Posterior vena cava (tissue), 2 donors: Measurements from ENCODE around the gene FXYD7. TPM values are rescaled to one million over a fixed set of nuclear protein-coding genes. Genes with fewer than 3 reads are reported as not detected.
"Not testable (repeated sequence)": the region's sequence is repeated elsewhere in the genome, so short reads cannot be mapped to it uniquely, and the experiment has no call there.

Experiments
- DNase-seq: peaks from one replicate; pipeline ENCODE4 v3.0.0-alpha.2; 2020; ENCODE audit warnings: low spot score
- intact Hi-C, 2 donors: fragments of 100-400 bp; cut with DNase I; formaldehyde crosslinking; loops; one replicate each; pipeline versions ENCODE4 v1.14.1 to v1.14.2; 2022 to 2023
- long read RNA-seq, 2 donors: library from polyadenylated mRNA; unstranded; transcript quantifications; one replicate each; pipeline ENCODE4 v2.0.0, GENCODE V29; 2020 to 2021
- total RNA-seq, 2 donors: library from RNA; stranded (reverse); fragmentation: NEBNext Ultra II Directional; extraction: Animal tissue kit (Norgen Biotek cat#: 25700); gene quantifications; one replicate each; pipeline ENCODE4 v1.2.1, GENCODE V29; 2021
- donor health status: DM: yes; HTN: yes; CAD: no.
- donor health status: DM: yes; HTN: yes; CAD: no.

FXYD7 gene
- under 1 TPM in 1 of 2 donors, not detected in 1; 0.43 TPM for total RNA-seq
- long read RNA-seq, donor 1 = 0 reads
- long read RNA-seq, donor 2, partial matches to known transcripts = 0 of 1 reads
- long read RNA-seq, donor 2, other reads (novel, unspliced or antisense) = 1 of 1 reads

DNA sequence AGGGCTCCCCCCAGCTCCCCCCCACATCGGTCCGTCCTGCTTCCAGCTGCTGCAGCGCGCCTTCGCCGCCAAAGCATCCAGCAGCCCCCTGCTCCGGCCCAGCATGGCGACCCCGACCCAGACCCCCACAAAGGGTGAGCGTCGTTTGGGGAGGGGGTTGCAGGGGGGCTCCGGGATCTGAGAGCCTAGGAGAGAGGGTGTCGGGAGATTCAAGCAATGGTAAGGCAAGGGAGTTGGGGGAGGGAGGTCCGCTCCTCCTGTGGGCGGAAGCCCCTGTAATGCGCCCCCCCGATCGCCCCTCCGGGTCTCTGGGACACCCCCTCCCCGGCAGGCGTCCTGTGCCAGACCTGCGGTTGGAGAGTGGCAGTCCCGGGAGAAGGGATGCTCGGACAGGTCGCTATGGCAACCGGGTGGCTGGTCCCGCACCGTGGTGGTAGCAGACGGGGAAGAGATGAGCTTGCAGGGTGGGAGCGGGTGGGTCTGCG lies at the start of gene FXYD7:
FXYD7 (plus strand) TSS at position 25 of the 485 bp plus-strand sequence; CDS start at position 104, 79 bp downstream.
- intact Hi-C loops = loop anchor here in 1 of 2 donors (10.0 kb wide), 1 partner anchor 122 kb away; the partner anchor contains the start of gene USF2
- no peak for DNase-seq

DNA sequence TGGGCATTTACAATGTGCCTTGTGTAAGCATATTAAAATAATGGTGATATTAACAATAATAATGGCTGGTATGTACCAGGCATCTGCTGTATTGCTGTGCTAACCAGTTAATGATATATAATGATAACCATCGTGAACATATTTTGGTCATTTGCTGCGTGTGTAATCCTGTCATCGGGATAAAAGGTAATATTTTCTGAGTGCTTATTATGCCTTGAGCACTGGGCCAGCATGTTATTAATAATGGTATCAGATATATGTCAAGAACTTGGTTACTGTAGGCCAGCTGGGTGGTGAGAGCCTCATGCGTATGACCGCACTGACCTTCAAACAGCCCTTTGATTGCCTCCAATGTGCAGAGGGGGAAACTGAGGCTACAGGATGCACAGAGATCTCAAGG lies 49.6 kb upstream of the FXYD7 start:
- intact Hi-C loops = no loop called here
- no peak for DNase-seq

- DNase-seq = no peak
- intact Hi-C loops = no loop called here
Observed at GRCh38 chr19:35093941-35094647, 49.0 kb upstream of the FXYD7 start.

DNA sequence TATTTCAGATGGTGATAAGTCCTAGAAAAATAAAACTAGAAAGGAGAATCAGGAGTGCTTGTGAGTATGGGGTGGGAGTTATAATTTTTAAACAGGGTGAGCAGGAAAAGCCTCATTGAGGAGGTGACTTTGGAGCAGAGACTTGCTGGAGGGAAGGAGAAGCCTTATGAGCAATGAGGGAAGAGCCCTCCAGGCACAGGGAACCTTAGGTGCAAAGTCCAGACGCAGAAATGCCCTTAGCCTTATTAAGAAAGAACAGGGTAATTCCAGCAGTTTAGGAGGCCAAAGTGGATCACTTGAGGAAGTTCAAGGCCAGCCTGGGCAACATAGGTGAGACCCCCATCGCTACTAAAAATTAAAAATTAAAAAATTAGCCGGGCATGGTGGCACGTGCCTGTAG lies 48.4 kb upstream of the FXYD7 start:
- no peak for DNase-seq
- intact Hi-C loops = no loop called here

GRCh38 chr19:35095667-35096368 lies 47.2 kb upstream of the FXYD7 start:
- no peak for DNase-seq
- intact Hi-C loops = no loop called here

- no peak for DNase-seq
- intact Hi-C loops = no loop called here
Observed at GRCh38 chr19:35098413-35099049, 44.5 kb upstream of the FXYD7 start.

DNA sequence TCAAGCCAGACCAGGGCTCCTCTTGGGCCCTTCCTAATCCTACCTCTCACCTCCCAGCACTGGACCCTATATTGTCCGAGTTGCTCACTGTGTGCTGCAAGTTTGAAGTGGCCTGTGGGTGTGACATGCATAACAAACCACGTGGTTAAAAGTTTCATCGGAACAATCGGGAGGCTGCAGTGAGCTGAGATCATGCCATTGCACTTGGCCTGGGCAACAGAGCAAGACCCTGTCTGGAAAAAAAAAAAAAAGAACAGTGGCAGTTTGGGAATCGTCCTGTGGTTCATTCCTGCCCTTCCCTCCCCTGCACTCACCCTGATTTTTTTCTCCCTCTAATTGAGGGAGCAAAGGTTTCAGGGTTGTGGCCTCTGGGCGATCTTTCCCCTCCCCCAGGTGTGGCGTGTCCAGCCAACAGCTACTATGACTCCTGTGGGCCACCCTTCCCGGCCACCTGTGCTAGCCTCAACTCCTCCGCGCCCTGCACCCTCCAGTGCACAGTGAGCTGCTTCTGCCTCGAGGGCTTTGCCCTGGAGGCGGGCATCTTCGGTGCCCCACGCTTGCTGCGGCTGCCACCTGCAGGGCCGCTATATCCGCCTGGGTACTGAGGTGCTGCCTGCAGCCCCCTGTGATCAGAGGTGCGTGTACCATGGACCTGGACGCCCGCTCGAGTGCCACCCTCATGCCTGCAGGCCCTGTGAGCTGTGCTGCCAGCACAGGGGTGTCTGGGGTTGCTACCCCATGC lies 43.7 kb upstream of the FXYD7 start:
- intact Hi-C loops = no loop called here
- DNase-seq = no peak

DNA sequence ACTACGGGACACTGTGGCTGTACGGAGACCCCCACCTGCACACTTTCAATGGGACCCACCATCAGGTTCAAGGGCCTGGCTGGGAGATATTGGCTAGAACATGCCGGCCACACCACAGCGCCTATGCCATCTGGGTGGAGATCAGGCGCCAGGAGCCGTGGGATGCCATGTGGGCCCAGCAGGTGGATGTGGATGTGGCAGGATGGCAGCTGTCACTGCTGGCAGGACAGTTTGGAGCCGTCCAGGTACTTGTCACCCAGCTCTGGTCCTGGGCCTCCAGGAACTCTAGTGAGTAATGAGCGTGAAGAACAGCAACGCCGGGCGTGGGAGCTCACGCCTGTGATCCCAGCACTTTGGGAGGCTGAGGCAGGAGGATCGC lies 43.2 kb upstream of the FXYD7 start:
- intact Hi-C loops = no loop called here
- DNase-seq = no peak

- intact Hi-C loops = no loop called here
Observed at GRCh38 chr19:35100588-35101533, 42.2 kb upstream of the FXYD7 start.

GRCh38 chr19:35101949-35102348 lies 41.1 kb upstream of the FXYD7 start:
- intact Hi-C loops, DNase-seq: not testable (repeated sequence)

More at GRCh38 chr19:35100588-35101533, 42.2 kb upstream of the FXYD7 start:
- DNase-seq = no peak

DNA sequence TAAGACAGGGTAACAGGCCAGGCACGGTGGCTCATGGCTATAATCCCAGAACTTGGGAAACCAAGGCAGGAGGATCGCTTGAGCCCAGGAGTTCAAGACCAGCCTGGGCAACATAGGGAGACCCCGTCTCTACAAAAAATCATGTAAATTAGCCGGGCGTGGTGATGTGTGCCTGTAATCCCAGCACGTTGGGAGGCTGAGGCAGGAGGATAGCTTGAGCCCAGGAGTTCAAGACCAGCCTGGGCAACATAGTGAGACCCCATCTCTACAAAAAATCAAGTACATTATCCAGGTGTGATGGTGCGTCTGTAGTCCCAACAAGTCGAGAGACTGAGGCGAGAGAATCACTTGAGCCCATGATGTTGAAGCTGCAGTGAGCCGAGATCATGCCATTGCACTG lies 39.4 kb upstream of the FXYD7 start:
- intact Hi-C loops, DNase-seq: not testable (repeated sequence)

DNA sequence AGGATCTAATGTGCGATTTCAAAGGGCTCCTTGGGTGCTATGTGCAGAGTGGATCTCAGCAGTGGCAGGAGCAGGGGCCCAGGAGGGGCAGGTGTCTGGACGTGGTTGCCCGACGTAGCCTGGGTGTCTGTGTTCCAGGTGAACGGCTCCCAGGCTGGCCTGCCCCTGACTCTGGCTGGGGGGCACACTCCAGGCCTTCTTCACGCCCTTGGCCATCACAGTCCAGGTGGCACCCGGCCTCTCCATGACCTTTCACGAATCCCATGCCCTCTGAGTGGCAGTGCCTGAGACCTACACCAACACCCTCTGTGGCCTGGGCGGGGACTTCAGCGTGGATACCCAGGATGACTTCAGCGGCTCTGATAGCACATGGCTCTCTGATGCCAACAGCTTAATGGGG lies 38.7 kb upstream of the FXYD7 start:
- DNase-seq = no peak
- intact Hi-C loops = no loop called here

- DNase-seq = no peak
- intact Hi-C loops = no loop called here
Observed at GRCh38 chr19:35105047-35105410, 38.0 kb upstream of the FXYD7 start.

GRCh38 chr19:35105411-35106290 lies 37.4 kb upstream of the FXYD7 start:
- intact Hi-C loops = no loop called here
- DNase-seq = no peak

DNA sequence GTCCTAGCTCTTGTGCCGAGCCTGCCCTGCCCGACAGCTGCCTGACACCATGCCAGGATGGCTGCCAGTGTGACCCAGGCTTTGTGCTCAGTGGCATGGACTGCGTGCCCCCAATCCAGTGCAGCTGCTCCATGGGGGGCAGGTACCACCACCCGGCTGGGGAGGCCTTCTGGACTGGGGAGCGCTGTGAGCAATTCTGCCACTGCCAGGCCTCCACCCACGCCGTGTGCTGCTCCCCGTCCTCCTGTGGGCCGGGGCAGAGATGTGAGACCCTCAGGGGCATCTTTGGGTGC lies 36.8 kb upstream of the FXYD7 start:
- DNase-seq = no peak
- intact Hi-C loops = no loop called here

DNA sequence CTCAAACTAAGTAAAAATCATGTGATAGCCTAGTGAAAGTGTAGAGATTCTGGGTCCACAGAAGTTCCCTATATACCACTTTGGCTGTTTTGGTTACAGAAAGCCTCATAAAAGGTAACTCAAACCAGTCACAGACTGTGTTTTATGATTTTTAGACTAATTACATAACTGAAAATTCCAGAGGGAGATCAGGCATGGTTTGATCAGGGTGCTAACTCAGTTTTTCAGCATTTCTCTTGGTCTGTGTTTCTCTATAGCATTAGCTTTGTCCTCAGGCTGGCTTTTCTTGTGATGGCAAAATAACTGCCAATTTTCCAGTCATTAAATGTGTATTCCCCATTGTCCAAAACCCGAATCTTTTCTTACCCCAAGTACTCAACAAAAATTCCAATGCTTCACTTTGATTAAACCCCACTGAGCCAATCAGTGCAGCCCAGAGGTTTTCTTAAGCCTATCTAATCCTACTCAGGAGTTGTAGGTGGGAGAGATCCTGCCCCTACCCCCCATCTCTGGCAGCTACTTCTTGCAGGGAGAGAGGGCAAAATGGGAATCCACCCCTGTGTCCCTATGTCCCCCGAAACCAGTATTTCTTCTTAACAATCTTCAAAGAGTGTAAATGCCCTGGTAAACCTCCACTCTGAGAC lies 36.0 kb upstream of the FXYD7 start:
- intact Hi-C loops = no loop called here

GRCh38 chr19:35107545-35107944 lies 35.5 kb upstream of the FXYD7 start:
- no peak for DNase-seq

More for the DNA sequence above, 36.0 kb upstream of the FXYD7 start:
- DNase-seq = no peak

More at GRCh38 chr19:35107545-35107944, 35.5 kb upstream of the FXYD7 start:
- intact Hi-C loops = no loop called here
